Stimulated activated effector memory CD8-positive, alpha-beta T cell treated with anti-CD3 and anti-CD28 coated beads, Interleukin-12 subunit alpha, Interleukin-12 subunit beta, amount 100 ng/mL, for 72 hours (primary cell): ENCODE results near the gene SEC23IP.
"Not testable (repeated sequence)": the region's sequence is repeated elsewhere in the genome, so short reads cannot be mapped to it uniquely, and the experiment has no call there.

Experiments used
- ATAC-seq: fragments of 150-1000 bp; cut with Tn5 transposase; 2 replicates; pipeline ENCODE4 v1.10.0; 2021
- DNase-seq, 2 donors: peaks; one replicate each; pipeline ENCODE4 v3.0.0; 2021 to 2022; ENCODE audit warnings: low spot score in 2 of 2
- H3K27ac Mint-ChIP-seq: one replicate; pipeline ENCODE4 v1.8.0; 2022; ENCODE audit warnings: mild to moderate bottlenecking, mixed read lengths
- H3K36me3 Mint-ChIP-seq: one replicate; pipeline ENCODE4 v1.8.0; 2022; ENCODE audit warnings: mild to moderate bottlenecking, mixed read lengths
- H3K4me1 Mint-ChIP-seq: one replicate; pipeline ENCODE4 v1.8.0; 2022; ENCODE audit warnings: mixed read lengths
- H3K4me3 Mint-ChIP-seq: one replicate; pipeline ENCODE4 v1.8.0; 2022; ENCODE audit warnings: mild to moderate bottlenecking, mixed read lengths
- H3K9me3 Mint-ChIP-seq: one replicate; pipeline ENCODE4 v1.8.0; 2022; ENCODE audit warnings: mixed read lengths

SEC23IP gene

GRCh38 chr10:119869398-119869797, 23.1 kb upstream of the SEC23IP start:
- H3K9me3 Mint-ChIP-seq, ATAC-seq, DNase-seq, H3K27ac Mint-ChIP-seq: not testable (repeated sequence)
- Mint-ChIP-seq H3K4me3 (peak overlapping the region; percentile 79), H3K36me3 (peaks cover 65% of the 10 kb centered on the region), H3K4me1 (peaks cover 49% of the 10 kb centered on the region)

- peak; percentile 28 to 75 for DNase-seq
- peaks cover 40% of the 10 kb centered on the region for H3K36me3 Mint-ChIP-seq
- peak overlapping the region; percentile 79 for H3K4me3 Mint-ChIP-seq
- ATAC-seq, result peak; percentile 37
- peaks cover 38% of the 10 kb centered on the region for H3K4me1 Mint-ChIP-seq
- H3K9me3 Mint-ChIP-seq, result no peaks in the 10 kb centered on the region
- peak overlapping the region; percentile 84 for H3K27ac Mint-ChIP-seq
These were observed 20.5 kb upstream of the SEC23IP start for GRCh38 chr10:119871881-119872609.

- DNase-seq, result no peak
- H3K4me3 Mint-ChIP-seq, result peak within 1 kb of the TSS; percentile 79
- no peak for ATAC-seq
- H3K27ac Mint-ChIP-seq, result peak within 1 kb of the TSS; percentile 89
- H3K9me3 Mint-ChIP-seq, result no peaks in the 10 kb centered on the region
- peaks cover 40% of the 10 kb centered on the region for H3K36me3 Mint-ChIP-seq
- H3K4me1 Mint-ChIP-seq, result peaks cover 34% of the 10 kb centered on the region
These were observed 20.0 kb upstream of the SEC23IP start, which contains the start of gene MCMBP for GRCh38 chr10:119872610-119872859. Gene MCMBP, minus strand, starts transcription at chr10:119872843. Its CDS starts 259 bp downstream, at chr10:119872584.

GRCh38 chr10:119872860-119873681, 19.5 kb upstream of the SEC23IP start:
- H3K4me1 Mint-ChIP-seq, result peaks cover 29% of the 10 kb centered on the region
- peak; percentile 79 to 90 for DNase-seq
- peak overlapping the region; percentile 89 for H3K27ac Mint-ChIP-seq
- peak overlapping the region; percentile 79 for H3K4me3 Mint-ChIP-seq
- H3K9me3 Mint-ChIP-seq, result no peaks in the 10 kb centered on the region
- ATAC-seq, result peak; percentile 96
- peaks cover 40% of the 10 kb centered on the region for H3K36me3 Mint-ChIP-seq

GRCh38 chr10:119878524-119878923, 14.0 kb upstream of the SEC23IP start:
- H3K36me3 Mint-ChIP-seq, result peaks cover under 1% of the 10 kb centered on the region
- ATAC-seq (peak; percentile 55), DNase-seq (no peak)
- no peak overlapping the region for H3K4me3 Mint-ChIP-seq
- H3K27ac Mint-ChIP-seq, result no peak overlapping the region
- no peaks in the 10 kb centered on the region for H3K9me3 Mint-ChIP-seq
- peaks cover 15% of the 10 kb centered on the region for H3K4me1 Mint-ChIP-seq

GRCh38 chr10:119883901-119884611, 8.5 kb upstream of the SEC23IP start:
- DNase-seq, result peak in 1 of 2 donors; percentile 32
- not testable (repeated sequence) for H3K4me3 Mint-ChIP-seq, H3K4me1 Mint-ChIP-seq, H3K27ac Mint-ChIP-seq, ATAC-seq, H3K36me3 Mint-ChIP-seq, H3K9me3 Mint-ChIP-seq

GRCh38 chr10:119886070-119886469, 6.5 kb upstream of the SEC23IP start:
- not testable (repeated sequence) for H3K9me3 Mint-ChIP-seq, DNase-seq, H3K4me1 Mint-ChIP-seq, H3K4me3 Mint-ChIP-seq, H3K27ac Mint-ChIP-seq, H3K36me3 Mint-ChIP-seq, ATAC-seq

- H3K4me3 Mint-ChIP-seq, result not testable (repeated sequence)
These were observed 3.8 kb upstream of the SEC23IP start for GRCh38 chr10:119888715-119889114.

GRCh38 chr10:119889201-119889600, 3.3 kb upstream of the SEC23IP start:
- H3K27ac Mint-ChIP-seq, H3K36me3 Mint-ChIP-seq, H3K9me3 Mint-ChIP-seq, H3K4me3 Mint-ChIP-seq, ATAC-seq, DNase-seq: not testable (repeated sequence)
- H3K4me1 Mint-ChIP-seq, result peaks cover 14% of the 10 kb centered on the region

More at GRCh38 chr10:119888715-119889114, 3.8 kb upstream of the SEC23IP start:
- not testable (repeated sequence) for H3K9me3 Mint-ChIP-seq, H3K27ac Mint-ChIP-seq, H3K36me3 Mint-ChIP-seq, H3K4me1 Mint-ChIP-seq, ATAC-seq, DNase-seq

- not testable (repeated sequence) for ATAC-seq, H3K9me3 Mint-ChIP-seq, H3K4me3 Mint-ChIP-seq, DNase-seq, H3K27ac Mint-ChIP-seq
- H3K4me1 Mint-ChIP-seq, result peaks cover 25% of the 10 kb centered on the region
- H3K36me3 Mint-ChIP-seq, result peaks cover 12% of the 10 kb centered on the region
These were observed 2.2 kb upstream of the SEC23IP start for GRCh38 chr10:119890307-119890706.

GRCh38 chr10:119891849-119892187, 712 bp upstream of the SEC23IP start:
- Mint-ChIP-seq H3K27ac (peak overlapping the region; percentile 96), H3K4me3 (peak overlapping the region; percentile 91), H3K36me3 (peaks cover 24% of the 10 kb centered on the region), H3K4me1 (peaks cover 40% of the 10 kb centered on the region)
- not testable (repeated sequence) for ATAC-seq, DNase-seq, H3K9me3 Mint-ChIP-seq

GRCh38 chr10:119893074-119893473, 544 bp downstream of the SEC23IP start:
- Mint-ChIP-seq H3K4me1 (peaks cover 45% of the 10 kb centered on the region), H3K9me3 (no peaks in the 10 kb centered on the region), H3K27ac (peak overlapping the region; percentile 96), H3K4me3 (peak overlapping the region; percentile 91), H3K36me3 (peaks cover 33% of the 10 kb centered on the region)
- no peak for ATAC-seq
- no peak for DNase-seq

GRCh38 chr10:119893845-119894427, 1.4 kb downstream of the SEC23IP start:
- Mint-ChIP-seq H3K9me3 (no peaks in the 10 kb centered on the region), H3K4me3 (peak overlapping the region; percentile 91), H3K27ac (peak overlapping the region; percentile 96), H3K4me1 (peaks cover 53% of the 10 kb centered on the region), H3K36me3 (peaks cover 41% of the 10 kb centered on the region)
- DNase-seq, result no peak
- ATAC-seq, result no peak

- Mint-ChIP-seq H3K27ac (peak overlapping the region; percentile 68), H3K36me3 (peaks cover 64% of the 10 kb centered on the region), H3K9me3 (no peaks in the 10 kb centered on the region), H3K4me3 (no peak overlapping the region), H3K4me1 (peaks cover 54% of the 10 kb centered on the region)
- DNase-seq, result no peak
- no peak for ATAC-seq
These were observed 3.6 kb downstream of the SEC23IP start for GRCh38 chr10:119896061-119896655.
